Bronchus fibroblast of lung (primary cell): ENCODE measurements around the gene GPS1. TPM values are rescaled to one million over a fixed set of nuclear protein-coding genes. Genes with fewer than 3 reads are reported as not detected.

Experiments
- total RNA-seq: library from RNA; depleted of rRNA; stranded (reverse); fragments of >200 nt; gene quantifications from 2 replicates; pipeline ENCODE4 v1.2.3, GENCODE V29; 2015

GPS1 gene
- 174 and 180 TPM in 2 replicates for total RNA-seq

GRCh38 chr17:82051776-82052637 lies at the start of gene GPS1, which contains the start of gene RFNG:
GPS1 (plus strand) TSS chr17:82051898; CDS start chr17:82051932, 34 bp downstream.
RFNG (minus strand) TSS chr17:82051811; CDS start chr17:82051766, 45 bp downstream.

GRCh38 chr17:82022310-82022980 lies 29.3 kb upstream of the GPS1 start, which contains the start of gene CENPX:
CENPX (minus strand) TSS chr17:82022878; CDS start chr17:82022861, 17 bp downstream.

GRCh38 chr17:82022981-82023446 lies 28.7 kb upstream of the GPS1 start, which contains the start of gene LRRC45:
LRRC45 (plus strand) TSS chr17:82023305; CDS start chr17:82023644, 339 bp downstream.

GRCh38 chr17:82031303-82031884 lies 20.3 kb upstream of the GPS1 start, which contains the start of gene RAC3:
RAC3 (plus strand) TSS chr17:82031678; CDS start chr17:82031762, 84 bp downstream.

GRCh38 chr17:82037092-82037888 lies 14.4 kb upstream of the GPS1 start, which contains the start of gene DCXR:
DCXR (minus strand) TSS chr17:82037697; CDS start chr17:82037682, 15 bp downstream.

GRCh38 chr17:82065638-82066303 lies 14.1 kb downstream of the GPS1 start, which contains the start of gene DUS1L:
DUS1L (minus strand) TSS chr17:82065804; CDS start chr17:82065059, 745 bp downstream.

GRCh38 chr17:82098169-82098938 lies 46.7 kb downstream of the GPS1 start, which contains the start of gene FASN:
FASN (minus strand) TSS chr17:82098236; CDS start chr17:82096445, 1,791 bp downstream.

Other genes starting within 250 kb of the GPS1 start
- not detected in 2 replicates for gene GCGR, start 247.7 kb upstream of the GPS1 start, total RNA-seq
- 131 and 139 TPM in 2 replicates for gene MCRIP1, start 218.6 kb upstream of the GPS1 start, total RNA-seq
- gene PPP1R27, start 216.8 kb upstream of the GPS1 start, total RNA-seq, result not detected in 2 replicates
- gene P4HB, start 191.4 kb upstream of the GPS1 start, total RNA-seq, result 1,092 and 1,218 TPM in 2 replicates
- 498 and 540 TPM in 2 replicates for gene ARHGDIA, start 180.6 kb upstream of the GPS1 start, total RNA-seq
- 243 and 244 TPM in 2 replicates for gene ALYREF, start 160.3 kb upstream of the GPS1 start, total RNA-seq
- gene ANAPC11, start 160.2 kb upstream of the GPS1 start, total RNA-seq, result 306 and 308 TPM in 2 replicates
- 1.3 TPM in 2 replicates for gene NPB, start 149.7 kb upstream of the GPS1 start, total RNA-seq
- gene PCYT2, start 140.5 kb upstream of the GPS1 start, total RNA-seq, result 138 and 142 TPM in 2 replicates
- 14.0 and 15.0 TPM in 2 replicates for gene SIRT7, start 133.7 kb upstream of the GPS1 start, total RNA-seq
- 6.5 and 6.6 TPM in 2 replicates for gene MAFG, start 124.2 kb upstream of the GPS1 start, total RNA-seq
- 151 and 163 TPM in 2 replicates for gene PYCR1, start 114.6 kb upstream of the GPS1 start, total RNA-seq
- not detected in 2 replicates for gene MYADML2, start 104.7 kb upstream of the GPS1 start, total RNA-seq
- gene NOTUM, start 90.7 kb upstream of the GPS1 start, total RNA-seq, result not detected in 2 replicates
- 17.7 and 21.0 TPM in 2 replicates for gene ASPSCR1, start 74.3 kb upstream of the GPS1 start, total RNA-seq
- 135 and 149 TPM in 2 replicates for gene CENPX, start 29.0 kb upstream of the GPS1 start, total RNA-seq
- 21.6 and 26.6 TPM in 2 replicates for gene LRRC45, start 28.6 kb upstream of the GPS1 start, total RNA-seq
- 65.2 and 69.6 TPM in 2 replicates for gene RAC3, start 20.2 kb upstream of the GPS1 start, total RNA-seq
- gene DCXR, start 14.2 kb upstream of the GPS1 start, total RNA-seq, result 155 and 162 TPM in 2 replicates
- 42.0 and 45.8 TPM in 2 replicates for gene RFNG, start 87 bp upstream of the GPS1 start, total RNA-seq
- gene DUS1L, start 13.9 kb downstream of the GPS1 start, total RNA-seq, result 58.7 and 59.5 TPM in 2 replicates
- gene FASN, start 46.3 kb downstream of the GPS1 start, total RNA-seq, result 625 and 631 TPM in 2 replicates
- 9.2 and 11.1 TPM in 2 replicates for gene CCDC57, start 160.9 kb downstream of the GPS1 start, total RNA-seq
- 201 and 213 TPM in 2 replicates for gene SLC16A3, start 177.1 kb downstream of the GPS1 start, total RNA-seq
- gene CSNK1D, start 221.8 kb downstream of the GPS1 start, total RNA-seq, result 31.8 and 34.0 TPM in 2 replicates